Lower leg skin (tissue), 3 donors: ENCODE results near the gene ATAD3A.
"Not testable (repeated sequence)": the region's sequence is repeated elsewhere in the genome, so short reads cannot be mapped to it uniquely, and the experiment has no call there.

ENCODE experiments used
- POLR2A ChIP-seq, 2 donors: fragments of 450-650 bp; IDR thresholded peaks; one replicate each; pipeline ENCODE4 v1.6.1; 2016 to 2017; ENCODE audit warnings: antibody characterized with exemption in 2 of 2, mild to moderate bottlenecking in 1 of 2, moderate library complexity in 1 of 2
- TF ChIP-seq, protein P1 (sequence below), 3 donors: fragments of 450-650 bp; IDR thresholded peaks; one replicate each; pipeline ENCODE4 v1.5.1; 2016; ENCODE audit warnings: antibody characterized with exemption in 3 of 3, mild to moderate bottlenecking in 3 of 3, moderate library complexity in 2 of 3

DNA sequence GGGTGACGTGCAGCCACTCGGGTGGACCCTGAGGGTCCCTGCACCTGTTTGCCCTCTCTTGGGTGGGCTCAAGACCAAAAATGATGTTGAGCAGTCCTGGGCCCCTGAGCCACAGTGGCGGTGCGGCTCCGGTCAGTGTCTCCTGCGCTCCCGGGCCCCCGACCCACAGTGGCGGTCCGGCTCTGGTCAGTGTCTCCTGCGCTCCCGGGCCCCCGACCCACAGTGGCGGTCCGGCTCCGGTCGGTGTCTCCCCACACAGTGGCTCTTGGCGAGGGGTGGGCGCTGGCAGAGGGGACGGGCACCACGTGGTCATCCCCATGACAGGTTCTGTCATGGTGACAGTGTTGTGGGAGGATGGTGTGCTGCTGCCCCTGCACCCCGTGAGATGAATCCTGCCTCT, 17.7 kb upstream of the ATAD3A start:
- TF ChIP-seq, protein P1, sequence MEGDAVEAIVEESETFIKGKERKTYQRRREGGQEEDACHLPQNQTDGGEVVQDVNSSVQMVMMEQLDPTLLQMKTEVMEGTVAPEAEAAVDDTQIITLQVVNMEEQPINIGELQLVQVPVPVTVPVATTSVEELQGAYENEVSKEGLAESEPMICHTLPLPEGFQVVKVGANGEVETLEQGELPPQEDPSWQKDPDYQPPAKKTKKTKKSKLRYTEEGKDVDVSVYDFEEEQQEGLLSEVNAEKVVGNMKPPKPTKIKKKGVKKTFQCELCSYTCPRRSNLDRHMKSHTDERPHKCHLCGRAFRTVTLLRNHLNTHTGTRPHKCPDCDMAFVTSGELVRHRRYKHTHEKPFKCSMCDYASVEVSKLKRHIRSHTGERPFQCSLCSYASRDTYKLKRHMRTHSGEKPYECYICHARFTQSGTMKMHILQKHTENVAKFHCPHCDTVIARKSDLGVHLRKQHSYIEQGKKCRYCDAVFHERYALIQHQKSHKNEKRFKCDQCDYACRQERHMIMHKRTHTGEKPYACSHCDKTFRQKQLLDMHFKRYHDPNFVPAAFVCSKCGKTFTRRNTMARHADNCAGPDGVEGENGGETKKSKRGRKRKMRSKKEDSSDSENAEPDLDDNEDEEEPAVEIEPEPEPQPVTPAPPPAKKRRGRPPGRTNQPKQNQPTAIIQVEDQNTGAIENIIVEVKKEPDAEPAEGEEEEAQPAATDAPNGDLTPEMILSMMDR (IDR thresholded peaks at IDR 0.05), result not testable (repeated sequence)
- TF ChIP-seq POLR2A (IDR thresholded peaks at IDR 0.05), result not testable (repeated sequence)
